Measurements from ENCODE around the gene KRT34. TPM values are rescaled to one million over a fixed set of nuclear protein-coding genes. Genes with fewer than 3 reads are reported as not detected.

Gene KRT34
- total RNA-seq, 1 donor from 2014 or later = not detected

DNA sequence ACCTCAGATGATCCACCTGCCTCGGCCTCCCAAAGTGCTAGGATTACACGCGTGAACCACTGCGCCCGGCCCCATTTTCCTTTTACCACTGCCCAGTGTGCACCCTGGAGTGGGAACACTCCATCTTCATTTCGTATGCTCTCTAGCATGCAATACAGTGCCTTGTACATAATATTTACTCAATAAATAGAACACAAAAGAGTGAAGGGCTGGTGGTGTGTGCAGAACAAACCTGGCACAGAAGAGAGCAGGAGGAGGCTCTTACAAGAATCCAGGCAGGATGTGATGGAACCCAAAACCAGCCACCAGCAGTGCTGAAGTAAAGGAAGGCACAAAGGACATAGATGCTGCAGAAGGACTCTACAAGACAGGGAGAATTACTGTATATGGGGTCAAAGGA is 35.0 kb upstream of the KRT34 start:
- TF ChIP-seq, protein P1, sequence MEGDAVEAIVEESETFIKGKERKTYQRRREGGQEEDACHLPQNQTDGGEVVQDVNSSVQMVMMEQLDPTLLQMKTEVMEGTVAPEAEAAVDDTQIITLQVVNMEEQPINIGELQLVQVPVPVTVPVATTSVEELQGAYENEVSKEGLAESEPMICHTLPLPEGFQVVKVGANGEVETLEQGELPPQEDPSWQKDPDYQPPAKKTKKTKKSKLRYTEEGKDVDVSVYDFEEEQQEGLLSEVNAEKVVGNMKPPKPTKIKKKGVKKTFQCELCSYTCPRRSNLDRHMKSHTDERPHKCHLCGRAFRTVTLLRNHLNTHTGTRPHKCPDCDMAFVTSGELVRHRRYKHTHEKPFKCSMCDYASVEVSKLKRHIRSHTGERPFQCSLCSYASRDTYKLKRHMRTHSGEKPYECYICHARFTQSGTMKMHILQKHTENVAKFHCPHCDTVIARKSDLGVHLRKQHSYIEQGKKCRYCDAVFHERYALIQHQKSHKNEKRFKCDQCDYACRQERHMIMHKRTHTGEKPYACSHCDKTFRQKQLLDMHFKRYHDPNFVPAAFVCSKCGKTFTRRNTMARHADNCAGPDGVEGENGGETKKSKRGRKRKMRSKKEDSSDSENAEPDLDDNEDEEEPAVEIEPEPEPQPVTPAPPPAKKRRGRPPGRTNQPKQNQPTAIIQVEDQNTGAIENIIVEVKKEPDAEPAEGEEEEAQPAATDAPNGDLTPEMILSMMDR (IDR thresholded peaks at IDR 0.05; ENCODE audit: insufficient read depth, low read depth, low read length) = no peak
- no peak for TF ChIP-seq EZH2 (IDR thresholded peaks at IDR 0.05; ENCODE audit: insufficient read depth, low read length)
- Histone ChIP-seq H2AFZ (ENCODE audit: low read depth, low read length) (no peak overlapping the region), H3K79me2 (ENCODE audit: insufficient read depth, low read length) (no peaks in the 10 kb centered on the region), H3K4me3 (ENCODE audit: insufficient read depth, low read depth, low read length) (no peak overlapping the region), H3K27ac (ENCODE audit: low read depth, low read length) (no peak overlapping the region), H3K4me2 (ENCODE audit: low read length) (peak overlapping the region; percentile 33), H4K20me1 (ENCODE audit: insufficient read depth, low read length) (no peaks in the 10 kb centered on the region), H3K9me3 (ENCODE audit: insufficient read depth, low read depth, low read length) (no peaks in the 10 kb centered on the region), H3K27me3 (ENCODE audit: insufficient read depth, low read length) (no peaks in the 10 kb centered on the region), H3K4me1 (ENCODE audit: insufficient read depth, low read length) (peaks cover 36% of the 10 kb centered on the region), H3K36me3 (ENCODE audit: insufficient read depth, low read length) (no peaks in the 10 kb centered on the region), H3K9ac (ENCODE audit: low read length) (no peak overlapping the region)
- Mint-ChIP-seq H3K36me3 (ENCODE audit: low read depth, unreplicated experiment) (no peaks in the 10 kb centered on the region), H3K27ac (ENCODE audit: unreplicated experiment) (peak overlapping the region; percentile 42), H3K4me1 (ENCODE audit: low read depth, unreplicated experiment) (peaks cover 42% of the 10 kb centered on the region), H3K9me3 (ENCODE audit: unreplicated experiment) (no peaks in the 10 kb centered on the region), H3K27me3 (ENCODE audit: low read depth, unreplicated experiment) (peaks cover 4% of the 10 kb centered on the region), H3K4me3 (ENCODE audit: unreplicated experiment) (no peak overlapping the region)
- no peak for DNase-seq (ENCODE audit: low read depth)
- no peak for FAIRE-seq

DNA sequence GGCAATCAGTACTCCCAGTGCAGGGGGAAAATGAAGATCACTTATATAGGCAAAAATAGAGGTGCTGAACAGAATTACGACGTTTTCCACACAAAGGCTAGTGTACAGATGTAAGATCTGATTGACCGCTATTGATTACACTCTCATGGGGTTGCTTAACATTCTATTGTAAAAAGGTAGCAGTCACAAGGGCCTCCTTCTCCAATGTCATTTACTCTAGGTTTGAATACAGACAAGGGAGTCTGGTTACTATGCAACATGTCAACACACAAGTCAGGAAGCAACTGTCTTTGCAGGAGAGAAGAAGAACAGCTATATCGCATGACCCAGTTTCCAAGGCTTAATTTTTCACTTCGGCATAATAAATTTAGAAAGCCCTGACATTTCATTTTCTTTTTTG is 34.4 kb upstream of the KRT34 start:
- Histone ChIP-seq H3K4me2 (ENCODE audit: low read length) (no peak overlapping the region), H3K4me1 (ENCODE audit: insufficient read depth, low read length) (peaks cover 36% of the 10 kb centered on the region), H3K36me3 (ENCODE audit: insufficient read depth, low read length) (no peaks in the 10 kb centered on the region), H2AFZ (ENCODE audit: low read depth, low read length) (no peak overlapping the region), H3K4me3 (ENCODE audit: insufficient read depth, low read depth, low read length) (no peak overlapping the region), H3K27ac (ENCODE audit: low read depth, low read length) (no peak overlapping the region), H4K20me1 (ENCODE audit: insufficient read depth, low read length) (no peaks in the 10 kb centered on the region), H3K79me2 (ENCODE audit: insufficient read depth, low read length) (no peaks in the 10 kb centered on the region), H3K9me3 (ENCODE audit: insufficient read depth, low read depth, low read length) (no peaks in the 10 kb centered on the region), H3K9ac (ENCODE audit: low read length) (no peak overlapping the region), H3K27me3 (ENCODE audit: insufficient read depth, low read length) (no peaks in the 10 kb centered on the region)
- no peak for TF ChIP-seq EZH2 (IDR thresholded peaks at IDR 0.05; ENCODE audit: insufficient read depth, low read length)
- TF ChIP-seq, protein P1 (IDR thresholded peaks at IDR 0.05; ENCODE audit: insufficient read depth, low read depth, low read length) = no peak
- Mint-ChIP-seq H3K27ac (ENCODE audit: unreplicated experiment) (peak overlapping the region; percentile 91), H3K9me3 (ENCODE audit: unreplicated experiment) (no peaks in the 10 kb centered on the region), H3K27me3 (ENCODE audit: low read depth, unreplicated experiment) (peaks cover 4% of the 10 kb centered on the region), H3K4me3 (ENCODE audit: unreplicated experiment) (peak overlapping the region; percentile 21), H3K36me3 (ENCODE audit: low read depth, unreplicated experiment) (no peaks in the 10 kb centered on the region), H3K4me1 (ENCODE audit: low read depth, unreplicated experiment) (peaks cover 42% of the 10 kb centered on the region)
- DNase-seq (ENCODE audit: low read depth) = no peak
- FAIRE-seq = no peak

GRCh38 chr17:41415833-41416335 is 33.8 kb upstream of the KRT34 start:
- Histone ChIP-seq H3K79me2 (ENCODE audit: insufficient read depth, low read length) (no peaks in the 10 kb centered on the region), H4K20me1 (ENCODE audit: insufficient read depth, low read length) (no peaks in the 10 kb centered on the region), H3K4me1 (ENCODE audit: insufficient read depth, low read length) (peaks cover 33% of the 10 kb centered on the region), H3K4me3 (ENCODE audit: insufficient read depth, low read depth, low read length) (no peak overlapping the region), H3K4me2 (ENCODE audit: low read length) (no peak overlapping the region), H3K27me3 (ENCODE audit: insufficient read depth, low read length) (no peaks in the 10 kb centered on the region), H3K9ac (ENCODE audit: low read length) (no peak overlapping the region), H3K9me3 (ENCODE audit: insufficient read depth, low read depth, low read length) (no peaks in the 10 kb centered on the region), H3K27ac (ENCODE audit: low read depth, low read length) (no peak overlapping the region), H2AFZ (ENCODE audit: low read depth, low read length) (no peak overlapping the region), H3K36me3 (ENCODE audit: insufficient read depth, low read length) (no peaks in the 10 kb centered on the region)
- Mint-ChIP-seq H3K27ac (ENCODE audit: unreplicated experiment) (peak overlapping the region; percentile 91), H3K4me3 (ENCODE audit: unreplicated experiment) (peak overlapping the region; percentile 21), H3K9me3 (ENCODE audit: unreplicated experiment) (no peaks in the 10 kb centered on the region), H3K36me3 (ENCODE audit: low read depth, unreplicated experiment) (no peaks in the 10 kb centered on the region), H3K4me1 (ENCODE audit: low read depth, unreplicated experiment) (peaks cover 37% of the 10 kb centered on the region), H3K27me3 (ENCODE audit: low read depth, unreplicated experiment) (peaks cover 4% of the 10 kb centered on the region)
- TF ChIP-seq EZH2 (IDR thresholded peaks at IDR 0.05; ENCODE audit: insufficient read depth, low read length) = no peak
- DNase-seq (ENCODE audit: low read depth) = peak; percentile 72
- FAIRE-seq = peak; percentile 50

Data from astrocyte (in vitro differentiated cells and primary cell).